HL-60/S4 treated with retinoic acid at 250 ng/mL for 4 days and 3 days (cell line): Measurements from ENCODE around the gene LONP2.
"Not testable (repeated sequence)": the region's sequence is repeated elsewhere in the genome, so short reads cannot be mapped to it uniquely, and the experiment has no call there.

ENCODE experiments used
- in situ Hi-C: fragments of 300-500 bp; cut with MboI; formaldehyde crosslinking; loops from 2 replicates; pipeline ENCODE4 v1.7.0; 2022; ENCODE audit warnings: low sequenced_read_pairs

LONP2 gene

DNA sequence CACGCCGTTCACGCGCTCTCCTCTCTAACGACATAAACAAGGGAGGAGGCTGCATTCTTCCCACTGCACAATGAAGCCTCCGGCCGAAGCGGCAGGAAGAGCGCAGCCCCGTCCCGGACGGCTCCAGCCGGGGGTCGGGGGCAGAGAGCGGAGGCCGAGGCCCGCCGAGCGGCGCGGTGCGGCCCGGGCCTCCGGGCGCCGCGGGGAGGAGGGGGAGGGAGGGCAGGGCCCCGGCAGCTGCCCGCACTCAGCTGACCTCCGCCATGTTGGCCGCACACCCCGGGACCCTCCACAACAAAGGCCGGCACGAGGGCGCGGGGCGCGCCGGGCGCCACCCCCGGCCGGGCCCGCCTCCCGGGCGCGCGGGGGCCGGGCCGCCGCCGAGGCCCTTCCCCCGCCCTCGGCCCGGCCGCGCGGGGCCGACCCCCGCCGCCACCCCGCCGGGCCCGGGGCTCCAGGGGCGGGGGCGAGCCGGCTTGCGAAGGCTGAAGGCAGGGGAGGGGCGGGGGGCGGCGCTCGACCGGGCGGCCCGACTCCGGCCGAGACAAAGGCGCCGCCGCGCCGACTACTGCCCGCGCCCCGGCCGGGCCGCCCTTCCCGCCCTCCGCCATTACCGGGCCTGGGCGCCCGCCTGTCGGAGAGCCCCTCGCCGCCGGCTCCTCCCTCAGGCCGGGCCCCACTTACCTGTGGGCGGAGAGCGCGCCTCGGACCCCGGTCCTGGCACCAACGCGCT, 140.6 kb downstream of the LONP2 start:
- in situ Hi-C loops, result no loop called here

DNA sequence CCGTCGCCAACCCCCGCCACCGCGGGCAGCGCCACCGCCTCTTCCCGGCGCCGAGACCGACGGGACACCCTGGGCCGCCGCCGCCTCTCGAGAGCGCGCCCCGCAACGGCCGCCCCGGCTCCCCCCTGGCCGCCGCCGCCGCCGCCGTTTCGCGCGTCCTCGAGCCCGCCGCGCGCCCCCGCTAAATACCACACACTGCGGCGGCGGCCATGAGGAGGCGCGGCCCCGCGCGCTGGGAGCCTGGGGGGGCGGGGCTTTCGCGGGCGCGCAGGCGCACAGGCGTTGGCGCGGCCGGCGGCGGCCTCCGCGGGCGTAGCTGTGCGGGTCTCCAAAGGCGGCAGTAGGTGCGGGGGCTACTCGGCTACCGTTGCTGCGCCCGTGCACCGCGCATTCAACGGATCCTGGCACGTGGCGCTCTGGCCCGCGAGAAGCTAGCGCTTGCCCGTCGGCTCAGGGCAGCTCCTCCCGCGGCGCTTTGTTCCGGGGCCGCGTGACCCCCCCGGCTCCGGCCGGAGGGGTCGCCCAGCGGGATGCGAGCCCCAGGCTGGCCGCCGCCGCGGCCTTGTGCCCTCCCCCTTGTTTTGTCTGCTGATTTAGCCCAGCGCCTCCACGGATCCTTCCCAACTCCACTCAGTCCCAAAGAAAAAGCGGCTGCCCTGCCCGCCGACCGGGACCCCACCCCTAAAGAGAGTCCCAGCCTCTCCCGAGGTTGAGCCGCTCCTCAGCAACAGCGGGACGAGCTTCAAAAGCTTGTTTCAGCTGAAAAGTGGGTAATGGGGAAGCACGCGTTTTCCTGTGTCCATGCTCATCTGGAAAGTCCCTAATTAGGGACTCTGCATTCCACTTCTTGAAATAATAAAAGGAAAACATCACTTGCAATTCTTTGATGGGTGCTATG, 141.4 kb downstream of the LONP2 start, which contains the start of gene SIAH1:
Gene SIAH1 (minus strand): TSS at position 161 of the 898 bp plus-strand sequence. CDS start 22,985 bp downstream, outside the sequence.
- in situ Hi-C loops, result no loop called here

DNA sequence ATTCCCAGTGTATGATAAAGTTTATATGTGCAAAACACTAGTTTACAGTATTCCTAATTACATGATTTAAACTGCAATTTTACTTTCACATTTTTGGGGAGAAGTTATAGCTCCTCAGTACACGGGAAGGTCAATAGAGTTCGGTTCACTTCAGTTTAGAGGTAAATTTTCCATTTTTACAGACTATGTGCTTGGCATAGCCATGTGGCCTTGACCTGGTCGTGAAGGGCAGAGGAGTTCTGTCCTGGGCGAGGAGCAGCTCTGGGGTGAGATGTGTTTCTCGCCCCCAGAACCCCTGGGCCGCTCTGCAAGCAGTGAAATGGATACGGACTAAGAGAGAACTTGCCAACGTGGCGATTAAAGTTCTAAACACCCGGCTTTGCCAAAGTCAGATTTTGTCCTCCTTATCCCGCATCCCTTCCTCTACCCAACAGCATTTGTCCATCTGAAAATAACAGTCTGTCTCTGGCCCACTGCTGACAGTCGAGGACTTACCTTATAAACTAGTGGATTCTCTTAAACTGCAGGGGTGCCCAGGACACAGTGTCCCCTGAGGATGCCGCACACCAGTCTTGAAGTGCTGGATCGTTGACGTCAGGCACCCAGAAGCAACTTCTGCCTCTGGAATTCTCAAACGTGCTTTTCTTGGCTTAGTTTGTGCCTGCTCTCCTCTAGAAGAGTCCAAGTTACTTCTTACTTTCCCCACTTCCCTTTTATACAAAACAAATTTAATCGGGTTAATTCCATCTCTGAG, 142.6 kb downstream of the LONP2 start:
- in situ Hi-C loops, result no loop called here

GRCh38 chr16:48392407-48392806, 148.3 kb downstream of the LONP2 start:
- in situ Hi-C loops, result no loop called here

DNA sequence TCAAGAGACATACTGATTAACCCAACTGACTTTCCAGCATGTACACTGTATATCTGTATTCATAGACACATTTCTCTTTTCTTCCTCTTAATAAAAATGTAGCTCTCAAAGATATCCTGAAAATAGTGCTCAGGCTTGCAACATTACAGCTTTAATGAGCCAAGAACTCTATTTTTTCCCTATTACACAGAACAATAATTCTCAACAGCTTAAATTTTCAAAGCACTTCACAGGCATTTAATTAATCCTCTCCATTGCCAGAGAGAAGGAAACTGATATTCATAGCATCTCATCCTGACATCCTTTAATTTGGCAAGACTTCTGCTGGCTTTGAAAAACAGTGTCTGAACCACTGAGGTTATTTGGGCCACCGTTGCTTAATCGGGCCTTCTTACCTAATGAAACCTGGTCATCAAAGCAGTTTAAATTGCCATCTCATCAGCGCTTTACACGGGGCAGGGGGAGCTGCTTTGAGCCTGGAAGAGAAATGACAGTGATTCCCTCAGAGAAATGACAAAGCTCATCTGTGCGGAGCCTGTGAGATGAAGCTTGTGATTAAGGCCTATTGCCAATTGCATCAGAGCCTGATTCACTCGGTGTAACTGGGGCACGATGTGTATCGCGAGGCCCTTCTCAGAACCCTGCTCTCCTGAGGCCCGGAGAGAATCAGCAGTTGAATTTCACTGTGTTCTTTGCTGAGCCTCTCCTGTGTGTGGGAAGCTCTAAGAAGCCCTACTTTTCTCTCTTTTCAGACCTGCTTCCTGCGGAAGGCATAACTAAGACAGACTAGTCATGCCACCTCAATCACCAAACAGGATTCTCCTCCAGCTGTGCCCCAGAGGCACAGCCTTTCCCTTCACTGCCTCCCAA, 149.6 kb downstream of the LONP2 start:
- in situ Hi-C loops, result no loop called here

DNA sequence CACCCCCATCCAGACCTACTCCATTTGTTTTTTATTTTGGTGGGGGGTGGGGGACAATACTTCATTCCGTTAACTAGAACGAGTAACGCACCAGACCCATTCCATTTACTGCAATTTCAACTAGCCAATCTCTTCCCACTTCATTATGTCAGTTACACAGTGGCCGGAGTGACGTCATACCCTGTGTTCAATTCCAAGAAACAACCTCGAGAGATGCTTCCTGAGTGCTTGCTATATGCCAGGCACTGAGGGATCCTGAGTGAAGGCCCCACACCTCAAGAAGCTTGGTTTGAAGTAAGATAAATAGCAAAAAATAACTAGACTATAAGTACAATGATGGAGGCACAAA, 150.2 kb downstream of the LONP2 start:
- in situ Hi-C loops, result no loop called here

DNA sequence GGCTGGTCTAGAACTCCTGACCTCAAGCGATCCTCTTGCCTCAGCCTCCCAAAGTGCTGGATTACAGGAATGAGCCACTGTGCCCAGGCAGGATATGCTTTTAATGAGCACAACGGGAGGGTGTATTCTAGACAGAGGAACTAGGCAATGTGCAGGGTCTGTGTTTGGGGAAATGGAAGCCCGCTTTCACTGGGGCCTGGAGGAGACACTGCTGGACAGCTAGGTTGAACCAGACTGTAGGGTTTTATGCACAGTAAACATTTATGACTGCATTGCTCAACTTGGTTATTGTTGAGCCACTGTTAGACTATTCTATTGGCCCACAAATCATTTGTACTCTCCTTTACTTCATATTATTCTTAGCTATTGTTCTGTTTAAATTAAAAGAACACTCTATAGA, 151.3 kb downstream of the LONP2 start:
- in situ Hi-C loops, result no loop called here

DNA sequence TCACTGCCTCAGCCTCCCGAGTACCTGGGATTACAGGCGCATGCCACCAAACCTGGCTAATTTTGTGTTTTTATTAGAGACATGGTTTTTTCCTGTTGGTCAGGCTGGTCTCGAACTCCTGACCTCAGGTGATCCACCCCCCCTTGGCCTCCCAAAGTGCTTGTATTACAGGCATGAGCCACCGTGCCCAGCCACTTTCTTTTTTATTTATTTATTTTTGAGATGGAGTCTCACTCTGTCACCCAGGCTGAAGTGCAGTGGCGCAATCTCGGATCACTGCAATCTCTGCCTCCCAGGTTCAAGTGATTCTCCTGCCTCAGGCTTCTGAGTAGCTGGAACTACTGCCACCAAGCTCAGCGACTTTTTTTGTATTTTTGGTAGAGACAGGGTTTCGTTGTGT, 158.4 kb downstream of the LONP2 start:
- in situ Hi-C loops, result not testable (repeated sequence)

DNA sequence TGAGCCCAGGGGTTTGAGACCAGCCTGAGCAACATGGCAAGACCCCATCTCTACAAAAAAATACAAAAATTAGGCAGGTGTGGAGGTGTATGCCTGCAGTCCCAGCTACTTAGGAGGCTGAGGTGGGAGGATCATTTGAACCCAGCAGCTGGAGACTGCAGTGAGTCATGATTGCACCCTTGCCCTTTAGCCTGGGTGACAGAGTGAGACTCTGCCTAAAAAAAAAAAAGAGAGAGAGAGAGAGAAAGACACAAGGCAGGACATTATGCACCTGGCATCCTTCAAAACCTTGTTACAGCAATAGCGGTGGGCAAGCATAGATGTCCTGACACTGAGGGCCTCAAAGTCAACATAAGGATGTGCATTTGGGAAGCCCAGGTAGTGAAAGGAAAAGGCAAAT, 161.1 kb downstream of the LONP2 start:
- in situ Hi-C loops, result no loop called here

DNA sequence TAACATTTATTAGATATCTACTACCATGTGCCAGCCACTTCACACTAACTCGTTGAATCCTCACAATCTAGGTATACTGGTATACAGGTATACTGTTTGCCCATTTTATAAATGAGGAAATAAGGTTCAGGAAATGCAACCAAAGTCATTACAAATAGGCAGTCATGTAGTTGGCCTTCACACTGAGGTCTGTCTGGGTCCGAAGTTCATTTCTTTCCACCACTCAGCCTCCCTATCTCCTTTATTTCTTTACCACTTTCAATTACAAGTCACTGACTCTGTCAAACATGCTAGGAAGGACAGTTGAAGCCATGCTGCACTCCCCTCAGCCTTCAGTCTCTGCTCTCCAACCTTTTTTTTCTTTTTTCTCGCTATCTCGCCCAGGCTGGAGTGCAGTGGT, 161.8 kb downstream of the LONP2 start:
- in situ Hi-C loops, result no loop called here
